ENCODE data around the gene DCLK1. TPM values are rescaled to one million over a fixed set of nuclear protein-coding genes. Genes with fewer than 3 reads are reported as not detected.

Gene DCLK1
- total and polyA plus RNA-seq, 2 donors (not counting 1 experiment from before 2014, with no cell fraction given) = 0.56 to 6.3 TPM

GRCh38 chr13:35995136-35995535, 136.0 kb downstream of the DCLK1 start:
- H3K4me1 ChIP-seq (ENCODE audit: control insufficient read depth, extremely low read depth, insufficient read depth, low read length) = no peaks in the 10 kb centered on the region
- H3K4me3 ChIP-seq (replicated peaks in 1 of 4; ENCODE audit: control extremely low read depth in 1 of 4, insufficient read depth in 1 of 4, low read depth in 3 of 4, low read length in 4 of 4) = no peak overlapping the region
- no peaks in the 10 kb centered on the region for H3K27me3 ChIP-seq (ENCODE audit: control insufficient read depth, insufficient read depth, low read length)
- peak in 1 of 2 donors; percentile 70 for DNase-seq (ENCODE audit: low read depth in 2 of 2)
- no peaks in the 10 kb centered on the region for H3K9me3 ChIP-seq (ENCODE audit: control insufficient read depth, insufficient read depth, low read depth, low read length)
- H3K79me2 ChIP-seq (ENCODE audit: control insufficient read depth, insufficient read depth, low read length) = no peaks in the 10 kb centered on the region
- H4K20me1 ChIP-seq (ENCODE audit: control insufficient read depth, extremely low read depth, insufficient read depth, low read length) = no peaks in the 10 kb centered on the region
- H2AFZ ChIP-seq (ENCODE audit: low read length) = no peak overlapping the region
- no peak overlapping the region for H3K4me2 ChIP-seq (ENCODE audit: extremely low read depth, insufficient read depth, low read length)
- TF ChIP-seq EZH2 (IDR thresholded peaks at IDR 0.05; ENCODE audit: low read length, missing control alignments) (no peak), CTCF (conservative IDR thresholded peaks at IDR 0.05 in 1 of 2, IDR thresholded peaks at IDR 0.05 in 1 of 2; ENCODE audit: low read depth in 1 of 2, low read length in 2 of 2) (no peak)
- no peaks in the 10 kb centered on the region for H3K36me3 ChIP-seq (ENCODE audit: control insufficient read depth, insufficient read depth, low read length)
- H3K27ac ChIP-seq (ENCODE audit: insufficient read depth, low read length) = no peak overlapping the region
- no peak overlapping the region for H3K9ac ChIP-seq (ENCODE audit: insufficient read depth, low read length)

GRCh38 chr13:35994131-35994966, 136.8 kb downstream of the DCLK1 start:
- no peaks in the 10 kb centered on the region for H3K36me3 ChIP-seq (ENCODE audit: control insufficient read depth, insufficient read depth, low read length)
- H3K27me3 ChIP-seq (ENCODE audit: control insufficient read depth, insufficient read depth, low read length) = no peaks in the 10 kb centered on the region
- no peak overlapping the region for H2AFZ ChIP-seq (ENCODE audit: low read length)
- no peak overlapping the region for H3K4me3 ChIP-seq (replicated peaks in 1 of 4; ENCODE audit: control extremely low read depth in 1 of 4, insufficient read depth in 1 of 4, low read depth in 3 of 4, low read length in 4 of 4)
- H4K20me1 ChIP-seq (ENCODE audit: control insufficient read depth, extremely low read depth, insufficient read depth, low read length) = no peaks in the 10 kb centered on the region
- no peak overlapping the region for H3K4me2 ChIP-seq (ENCODE audit: extremely low read depth, insufficient read depth, low read length)
- no peak overlapping the region for H3K27ac ChIP-seq (ENCODE audit: insufficient read depth, low read length)
- H3K79me2 ChIP-seq (ENCODE audit: control insufficient read depth, insufficient read depth, low read length) = no peaks in the 10 kb centered on the region
- TF ChIP-seq CTCF (conservative IDR thresholded peaks at IDR 0.05 in 1 of 2, IDR thresholded peaks at IDR 0.05 in 1 of 2; ENCODE audit: low read depth in 1 of 2, low read length in 2 of 2) = no peak
- no peak for TF ChIP-seq EZH2 (IDR thresholded peaks at IDR 0.05; ENCODE audit: low read length, missing control alignments)
- DNase-seq (ENCODE audit: low read depth in 2 of 2) = peak; percentile 97 to 99
- no peaks in the 10 kb centered on the region for H3K4me1 ChIP-seq (ENCODE audit: control insufficient read depth, extremely low read depth, insufficient read depth, low read length)
- H3K9me3 ChIP-seq (ENCODE audit: control insufficient read depth, insufficient read depth, low read depth, low read length) = no peaks in the 10 kb centered on the region
- H3K9ac ChIP-seq (ENCODE audit: insufficient read depth, low read length) = no peak overlapping the region

GRCh38 chr13:35993686-35994085, 137.5 kb downstream of the DCLK1 start:
- Histone ChIP-seq H3K4me2 (ENCODE audit: extremely low read depth, insufficient read depth, low read length) (no peak overlapping the region), H3K4me1 (ENCODE audit: control insufficient read depth, extremely low read depth, insufficient read depth, low read length) (no peaks in the 10 kb centered on the region), H3K36me3 (ENCODE audit: control insufficient read depth, insufficient read depth, low read length) (no peaks in the 10 kb centered on the region), H3K9ac (ENCODE audit: insufficient read depth, low read length) (no peak overlapping the region), H4K20me1 (ENCODE audit: control insufficient read depth, extremely low read depth, insufficient read depth, low read length) (no peaks in the 10 kb centered on the region), H3K4me3 (replicated peaks in 1 of 4; ENCODE audit: control extremely low read depth in 1 of 4, insufficient read depth in 1 of 4, low read depth in 3 of 4, low read length in 4 of 4) (no peak overlapping the region), H3K9me3 (ENCODE audit: control insufficient read depth, insufficient read depth, low read depth, low read length) (no peaks in the 10 kb centered on the region), H3K27ac (ENCODE audit: insufficient read depth, low read length) (no peak overlapping the region), H3K79me2 (ENCODE audit: control insufficient read depth, insufficient read depth, low read length) (no peaks in the 10 kb centered on the region), H2AFZ (ENCODE audit: low read length) (no peak overlapping the region), H3K27me3 (ENCODE audit: control insufficient read depth, insufficient read depth, low read length) (no peaks in the 10 kb centered on the region)
- TF ChIP-seq EZH2 (IDR thresholded peaks at IDR 0.05; ENCODE audit: low read length, missing control alignments) (no peak), CTCF (conservative IDR thresholded peaks at IDR 0.05 in 1 of 2, IDR thresholded peaks at IDR 0.05 in 1 of 2; ENCODE audit: low read depth in 1 of 2, low read length in 2 of 2) (no peak)
- DNase-seq (ENCODE audit: low read depth in 2 of 2) = no peak
